ENCODE measurements around the gene NR3C2.

NR3C2 gene

GRCh38 chr4:148315049-148315448, 127.2 kb downstream of the NR3C2 start:
- in situ Hi-C loops (cut with HindIII; ENCODE audit: low sequenced_read_pairs) = no loop called here

GRCh38 chr4:148312956-148313490, 129.2 kb downstream of the NR3C2 start:
- in situ Hi-C loops (cut with HindIII; ENCODE audit: low sequenced_read_pairs) = no loop called here

- in situ Hi-C loops (cut with HindIII; ENCODE audit: low sequenced_read_pairs) = no loop called here
Measured at GRCh38 chr4:148311526-148311925, 130.7 kb downstream of the NR3C2 start.

- in situ Hi-C loops (cut with HindIII; ENCODE audit: low sequenced_read_pairs) = no loop called here
Measured at GRCh38 chr4:148310756-148311155, 131.5 kb downstream of the NR3C2 start.

- in situ Hi-C loops (cut with HindIII; ENCODE audit: low sequenced_read_pairs) = no loop called here
Measured at GRCh38 chr4:148305751-148306150, 136.5 kb downstream of the NR3C2 start.

GRCh38 chr4:148302416-148302815, 139.8 kb downstream of the NR3C2 start:
- in situ Hi-C loops (cut with HindIII; ENCODE audit: low sequenced_read_pairs) = no loop called here

- in situ Hi-C loops (cut with HindIII; ENCODE audit: low sequenced_read_pairs) = no loop called here
Measured at GRCh38 chr4:148300877-148301276, 141.3 kb downstream of the NR3C2 start.

- in situ Hi-C loops (cut with HindIII; ENCODE audit: low sequenced_read_pairs) = no loop called here
Measured at GRCh38 chr4:148299337-148299736, 142.9 kb downstream of the NR3C2 start.

- in situ Hi-C loops (cut with HindIII; ENCODE audit: low sequenced_read_pairs) = no loop called here
Measured at GRCh38 chr4:148296498-148296897, 145.7 kb downstream of the NR3C2 start.

GRCh38 chr4:148295642-148296041, 146.6 kb downstream of the NR3C2 start:
- in situ Hi-C loops (cut with HindIII; ENCODE audit: low sequenced_read_pairs) = no loop called here

- in situ Hi-C loops (cut with HindIII; ENCODE audit: low sequenced_read_pairs) = no loop called here
Measured at GRCh38 chr4:148293571-148293970, 148.6 kb downstream of the NR3C2 start.

- in situ Hi-C loops (cut with HindIII; ENCODE audit: low sequenced_read_pairs) = no loop called here
Measured at GRCh38 chr4:148292686-148293085, 149.5 kb downstream of the NR3C2 start.

GRCh38 chr4:148289740-148290139, 152.5 kb downstream of the NR3C2 start:
- in situ Hi-C loops (cut with HindIII; ENCODE audit: low sequenced_read_pairs) = no loop called here

GRCh38 chr4:148288448-148288847, 153.8 kb downstream of the NR3C2 start:
- in situ Hi-C loops (cut with HindIII; ENCODE audit: low sequenced_read_pairs) = no loop called here

GRCh38 chr4:148287111-148287510, 155.1 kb downstream of the NR3C2 start:
- in situ Hi-C loops (cut with HindIII; ENCODE audit: low sequenced_read_pairs) = no loop called here

GRCh38 chr4:148286012-148286411, 156.2 kb downstream of the NR3C2 start:
- in situ Hi-C loops (cut with HindIII; ENCODE audit: low sequenced_read_pairs) = no loop called here

- in situ Hi-C loops (cut with HindIII; ENCODE audit: low sequenced_read_pairs) = no loop called here
Measured at GRCh38 chr4:148283665-148284064, 158.5 kb downstream of the NR3C2 start.

GRCh38 chr4:148278310-148278709, 163.9 kb downstream of the NR3C2 start:
- in situ Hi-C loops (cut with HindIII; ENCODE audit: low sequenced_read_pairs) = no loop called here

GRCh38 chr4:148275266-148275665, 166.9 kb downstream of the NR3C2 start:
- in situ Hi-C loops (cut with HindIII; ENCODE audit: low sequenced_read_pairs) = no loop called here

GRCh38 chr4:148273501-148273986, 168.7 kb downstream of the NR3C2 start:
- in situ Hi-C loops (cut with HindIII; ENCODE audit: low sequenced_read_pairs) = no loop called here

- in situ Hi-C loops (cut with HindIII; ENCODE audit: low sequenced_read_pairs) = no loop called here
Measured at GRCh38 chr4:148271166-148271565, 171.0 kb downstream of the NR3C2 start.

GRCh38 chr4:148270630-148271029, 171.6 kb downstream of the NR3C2 start:
- in situ Hi-C loops (cut with HindIII; ENCODE audit: low sequenced_read_pairs) = no loop called here

- in situ Hi-C loops (cut with HindIII; ENCODE audit: low sequenced_read_pairs) = no loop called here
Measured at GRCh38 chr4:148268835-148269234, 173.4 kb downstream of the NR3C2 start.
